ENCODE results near the gene MTMR3.

The MTMR3 gene

DNA sequence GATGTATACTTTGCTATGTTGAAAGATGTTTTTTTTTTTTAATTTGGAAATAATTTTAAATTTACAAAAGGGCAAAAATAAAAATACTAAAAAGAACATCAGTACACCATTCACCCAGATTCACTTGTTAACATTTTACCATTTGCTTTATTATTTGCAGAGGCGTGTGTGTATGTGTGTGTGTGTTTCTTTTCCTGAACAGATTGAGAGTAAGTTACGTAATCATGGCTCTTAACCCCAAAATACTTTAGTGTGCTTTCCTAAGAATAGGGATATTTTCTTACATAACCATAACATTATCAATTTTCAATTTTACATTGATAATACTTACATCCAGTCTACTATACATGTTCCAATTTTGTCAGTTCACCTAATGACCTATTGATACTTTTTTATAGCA lies 105.7 kb downstream of the MTMR3 start:
- Histone ChIP-seq H3K36me3 (ENCODE audit: insufficient read depth) (no peaks in the 10 kb centered on the region), H3K79me2 (ENCODE audit: insufficient read depth, low read depth) (no peaks in the 10 kb centered on the region), H3K9ac (no peak overlapping the region), H4K20me1 (ENCODE audit: insufficient read depth) (no peaks in the 10 kb centered on the region), H3K4me3 (IDR thresholded peaks at IDR 0.05; ENCODE audit: insufficient read depth, low read depth, low read length) (no peak overlapping the region), H3K27me3 (ENCODE audit: insufficient read depth, low read depth) (no peaks in the 10 kb centered on the region), H3K4me2 (no peak overlapping the region), H2AFZ (ENCODE audit: low read depth) (no peak overlapping the region), H3K27ac (no peak overlapping the region), H3K4me1 (ENCODE audit: low read depth, poor library complexity, severe bottlenecking) (peaks cover 12% of the 10 kb centered on the region)
- TF ChIP-seq, protein P1, sequence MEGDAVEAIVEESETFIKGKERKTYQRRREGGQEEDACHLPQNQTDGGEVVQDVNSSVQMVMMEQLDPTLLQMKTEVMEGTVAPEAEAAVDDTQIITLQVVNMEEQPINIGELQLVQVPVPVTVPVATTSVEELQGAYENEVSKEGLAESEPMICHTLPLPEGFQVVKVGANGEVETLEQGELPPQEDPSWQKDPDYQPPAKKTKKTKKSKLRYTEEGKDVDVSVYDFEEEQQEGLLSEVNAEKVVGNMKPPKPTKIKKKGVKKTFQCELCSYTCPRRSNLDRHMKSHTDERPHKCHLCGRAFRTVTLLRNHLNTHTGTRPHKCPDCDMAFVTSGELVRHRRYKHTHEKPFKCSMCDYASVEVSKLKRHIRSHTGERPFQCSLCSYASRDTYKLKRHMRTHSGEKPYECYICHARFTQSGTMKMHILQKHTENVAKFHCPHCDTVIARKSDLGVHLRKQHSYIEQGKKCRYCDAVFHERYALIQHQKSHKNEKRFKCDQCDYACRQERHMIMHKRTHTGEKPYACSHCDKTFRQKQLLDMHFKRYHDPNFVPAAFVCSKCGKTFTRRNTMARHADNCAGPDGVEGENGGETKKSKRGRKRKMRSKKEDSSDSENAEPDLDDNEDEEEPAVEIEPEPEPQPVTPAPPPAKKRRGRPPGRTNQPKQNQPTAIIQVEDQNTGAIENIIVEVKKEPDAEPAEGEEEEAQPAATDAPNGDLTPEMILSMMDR (conservative IDR thresholded peaks at IDR 0.05; ENCODE audit: low read depth, low read length): no peak

DNA sequence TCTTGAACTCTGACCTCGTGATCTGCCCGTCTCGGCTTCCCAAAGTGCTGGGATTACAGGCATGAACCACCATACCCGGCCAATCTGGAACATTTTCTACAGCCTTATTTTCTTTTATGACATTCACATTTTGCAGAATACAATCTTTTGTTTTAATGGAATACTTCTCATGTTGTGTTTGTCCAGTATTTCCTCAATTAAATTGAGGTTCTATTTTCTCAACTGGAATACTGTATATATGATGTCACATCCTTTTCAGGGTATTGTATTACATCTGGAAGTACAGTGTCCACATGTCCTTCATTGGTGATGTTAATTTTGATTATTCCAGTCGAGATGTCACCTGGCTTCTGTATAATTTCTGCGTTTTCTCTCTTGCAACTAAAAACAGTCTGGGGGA lies 106.5 kb downstream of the MTMR3 start:
- Histone ChIP-seq H3K9ac (no peak overlapping the region), H3K4me2 (no peak overlapping the region), H3K4me3 (IDR thresholded peaks at IDR 0.05; ENCODE audit: insufficient read depth, low read depth, low read length) (no peak overlapping the region), H3K36me3 (ENCODE audit: insufficient read depth) (no peaks in the 10 kb centered on the region), H3K27ac (no peak overlapping the region), H3K79me2 (ENCODE audit: insufficient read depth, low read depth) (no peaks in the 10 kb centered on the region), H2AFZ (ENCODE audit: low read depth) (no peak overlapping the region), H4K20me1 (ENCODE audit: insufficient read depth) (no peaks in the 10 kb centered on the region), H3K4me1 (ENCODE audit: low read depth, poor library complexity, severe bottlenecking) (peaks cover 12% of the 10 kb centered on the region), H3K27me3 (ENCODE audit: insufficient read depth, low read depth) (no peaks in the 10 kb centered on the region)
- TF ChIP-seq, protein P1 (conservative IDR thresholded peaks at IDR 0.05; ENCODE audit: low read depth, low read length): no peak

DNA sequence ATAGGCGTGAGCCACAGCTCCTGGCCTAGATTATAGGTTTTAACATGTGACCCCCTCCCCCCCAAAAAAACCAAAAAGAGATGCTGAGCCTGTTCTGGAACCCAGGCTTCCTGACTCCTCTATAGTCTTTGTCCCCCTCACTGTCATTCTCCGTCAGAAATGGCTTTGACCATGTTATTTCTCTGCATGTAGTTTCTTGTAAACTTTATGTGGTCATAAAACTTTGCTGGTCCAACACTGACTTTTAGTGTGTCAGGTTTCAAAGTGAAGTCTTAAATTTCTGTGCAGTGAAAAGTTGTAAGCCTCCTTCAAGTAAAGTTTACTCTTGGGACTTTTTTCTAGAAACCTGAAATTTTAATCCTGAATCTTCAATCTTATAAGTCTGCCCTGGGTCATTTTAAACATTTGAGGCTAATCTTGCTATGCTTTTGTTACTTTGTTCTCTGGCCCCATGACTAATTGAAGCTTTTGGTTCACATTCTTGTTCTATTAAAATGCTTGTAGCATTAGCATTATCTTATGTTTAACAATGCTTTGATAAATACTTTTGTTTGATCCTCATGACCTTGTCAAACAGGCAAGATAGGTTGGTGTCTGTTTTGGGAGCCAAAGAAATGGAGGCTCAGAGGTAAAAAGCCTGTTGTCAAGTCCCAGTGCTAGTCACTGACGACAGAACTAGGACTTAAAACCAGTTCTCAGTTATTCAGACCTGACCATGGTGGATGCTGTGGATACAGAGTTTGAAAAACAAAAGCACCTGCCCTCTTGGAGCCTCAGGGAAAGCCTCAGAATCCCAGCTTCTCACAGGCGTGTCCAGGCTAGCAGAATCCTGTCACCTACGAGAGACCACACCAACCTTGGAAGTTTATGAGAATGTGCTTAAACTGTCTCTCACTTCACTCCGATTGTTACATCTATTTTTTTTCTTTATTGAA lies 109.6 kb downstream of the MTMR3 start:
- Histone ChIP-seq H3K79me2 (ENCODE audit: insufficient read depth, low read depth) (no peaks in the 10 kb centered on the region), H3K27me3 (ENCODE audit: insufficient read depth, low read depth) (no peaks in the 10 kb centered on the region), H3K27ac (no peak overlapping the region), H3K4me1 (ENCODE audit: low read depth, poor library complexity, severe bottlenecking) (peaks cover under 1% of the 10 kb centered on the region), H3K4me3 (IDR thresholded peaks at IDR 0.05; ENCODE audit: insufficient read depth, low read depth, low read length) (no peak overlapping the region), H3K36me3 (ENCODE audit: insufficient read depth) (no peaks in the 10 kb centered on the region), H2AFZ (ENCODE audit: low read depth) (no peak overlapping the region), H3K9ac (no peak overlapping the region), H3K4me2 (no peak overlapping the region), H4K20me1 (ENCODE audit: insufficient read depth) (no peaks in the 10 kb centered on the region)
- TF ChIP-seq, protein P1 (conservative IDR thresholded peaks at IDR 0.05; ENCODE audit: low read depth, low read length): no peak

DNA sequence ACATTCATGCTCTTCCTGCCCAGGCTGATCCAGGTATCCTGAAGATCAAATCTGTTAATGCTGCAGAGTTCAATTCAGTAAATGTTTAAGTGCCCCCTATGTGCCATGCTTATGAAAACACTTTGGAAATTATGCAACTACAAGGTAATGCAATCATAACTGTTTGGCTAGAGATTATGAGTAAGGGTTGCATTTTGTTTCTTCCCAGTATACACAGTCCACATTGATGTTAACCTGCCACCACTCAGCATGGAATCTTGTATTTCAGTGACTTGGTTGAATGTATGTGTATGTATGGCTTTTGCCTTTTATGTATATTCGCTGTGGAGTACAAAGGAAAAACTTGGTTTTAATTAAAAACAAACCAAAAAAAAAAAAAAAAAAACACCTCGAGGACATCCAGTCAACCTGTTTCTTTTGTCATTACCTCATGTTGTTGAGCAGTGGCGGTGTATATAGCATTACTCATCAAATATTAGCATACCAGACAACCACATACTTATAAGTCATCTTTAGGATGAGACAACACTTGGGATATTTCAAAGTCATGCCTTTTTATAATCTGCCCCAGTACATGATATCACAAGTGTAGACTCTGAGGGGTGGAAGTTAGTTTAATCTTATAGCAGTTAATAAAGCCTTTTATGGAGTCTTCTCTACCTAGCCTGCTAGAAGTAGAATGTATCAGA lies 111.2 kb downstream of the MTMR3 start:
- Histone ChIP-seq H3K9ac (no peak overlapping the region), H4K20me1 (ENCODE audit: insufficient read depth) (no peaks in the 10 kb centered on the region), H3K79me2 (ENCODE audit: insufficient read depth, low read depth) (no peaks in the 10 kb centered on the region), H3K27me3 (ENCODE audit: insufficient read depth, low read depth) (no peaks in the 10 kb centered on the region), H3K4me2 (no peak overlapping the region), H3K4me1 (ENCODE audit: low read depth, poor library complexity, severe bottlenecking) (no peaks in the 10 kb centered on the region), H3K27ac (no peak overlapping the region), H3K4me3 (IDR thresholded peaks at IDR 0.05; ENCODE audit: insufficient read depth, low read depth, low read length) (no peak overlapping the region), H3K36me3 (ENCODE audit: insufficient read depth) (no peaks in the 10 kb centered on the region), H2AFZ (ENCODE audit: low read depth) (no peak overlapping the region)
- TF ChIP-seq, protein P1 (conservative IDR thresholded peaks at IDR 0.05; ENCODE audit: low read depth, low read length): no peak
